Activated B cell treated with CpG ODN at 0.5 μM for 24 hours (primary cell): ENCODE data around the gene KDF1. TPM values are rescaled to one million over a fixed set of nuclear protein-coding genes. Genes with fewer than 3 reads are reported as not detected.

Experiments used
- ATAC-seq: fragments of 200-7000 bp; cut with Tn5 transposase; one replicate; pipeline ENCODE4 v1.10.0; 2021; ENCODE audit warnings: low read depth, mild to moderate bottlenecking, moderate library complexity
- CTCF ChIA-PET: fragments of 350-600 bp; sonication (Branson Sonifier 250); formaldehyde crosslinking; loops from one replicate; lab custom pipeline; 2021; ENCODE audit warnings: antibody characterized with exemption; lab: Charles Lee
- POLR2A ChIA-PET: fragments of 350-600 bp; sonication (Branson Sonifier 250); formaldehyde crosslinking; loops from one replicate; lab custom pipeline; 2021; ENCODE audit warnings: antibody characterized with exemption; lab: Charles Lee
- DNase-seq: peaks from one replicate; pipeline ENCODE4 v3.0.0; 2022
- H3K27ac Mint-ChIP-seq: one replicate; pipeline ENCODE4 v1.8.0; 2020; ENCODE audit warnings: mixed read lengths
- H3K27me3 Mint-ChIP-seq: one replicate; pipeline ENCODE4 v1.8.0; 2021; ENCODE audit warnings: mixed read lengths
- H3K36me3 Mint-ChIP-seq: one replicate; pipeline ENCODE4 v1.8.0; 2021; ENCODE audit warnings: low read depth, mixed read lengths
- H3K4me1 Mint-ChIP-seq: one replicate; pipeline ENCODE4 v1.8.0; 2021; ENCODE audit warnings: mixed read lengths
- H3K4me3 Mint-ChIP-seq: one replicate; pipeline ENCODE4 v1.8.0; 2020; ENCODE audit warnings: mild to moderate bottlenecking, mixed read lengths
- H3K9me3 Mint-ChIP-seq: one replicate; pipeline ENCODE4 v1.8.0; 2020; ENCODE audit warnings: mixed read lengths
- intact Hi-C: fragments of 100-400 bp; cut with micrococcal nuclease; formaldehyde crosslinking; loops from one replicate; pipeline ENCODE4 v1.15.1; 2024
- total RNA-seq: library from RNA; stranded (reverse); gene quantifications from 2 replicates; pipeline ENCODE4 v1.2.3, GENCODE V29; 2022
- TF ChIP-seq, protein P1 (sequence below): fragments of 200-600 bp; IDR thresholded peaks from one replicate; pipeline ENCODE4 v1.8.0; 2022; ENCODE audit warnings: antibody characterized with exemption, mild to moderate bottlenecking

Gene KDF1
- total RNA-seq, 1 donor from 2014 or later, result 0.75 TPM

- Mint-ChIP-seq H3K4me3 (no peak within 1 kb of the TSS), H3K9me3 (no peaks in the 10 kb centered on the region), H3K36me3 (no peaks in the 10 kb centered on the region), H3K4me1 (no peaks in the 10 kb centered on the region), H3K27me3 (no peaks in the 10 kb centered on the region), H3K27ac (no peak within 1 kb of the TSS)
- DNase-seq (no peak), ATAC-seq (no peak)
- ChIA-PET CTCF (no interaction called here), POLR2A (no interaction called here)
- intact Hi-C loops, result no loop called here
- TF ChIP-seq, protein P1, sequence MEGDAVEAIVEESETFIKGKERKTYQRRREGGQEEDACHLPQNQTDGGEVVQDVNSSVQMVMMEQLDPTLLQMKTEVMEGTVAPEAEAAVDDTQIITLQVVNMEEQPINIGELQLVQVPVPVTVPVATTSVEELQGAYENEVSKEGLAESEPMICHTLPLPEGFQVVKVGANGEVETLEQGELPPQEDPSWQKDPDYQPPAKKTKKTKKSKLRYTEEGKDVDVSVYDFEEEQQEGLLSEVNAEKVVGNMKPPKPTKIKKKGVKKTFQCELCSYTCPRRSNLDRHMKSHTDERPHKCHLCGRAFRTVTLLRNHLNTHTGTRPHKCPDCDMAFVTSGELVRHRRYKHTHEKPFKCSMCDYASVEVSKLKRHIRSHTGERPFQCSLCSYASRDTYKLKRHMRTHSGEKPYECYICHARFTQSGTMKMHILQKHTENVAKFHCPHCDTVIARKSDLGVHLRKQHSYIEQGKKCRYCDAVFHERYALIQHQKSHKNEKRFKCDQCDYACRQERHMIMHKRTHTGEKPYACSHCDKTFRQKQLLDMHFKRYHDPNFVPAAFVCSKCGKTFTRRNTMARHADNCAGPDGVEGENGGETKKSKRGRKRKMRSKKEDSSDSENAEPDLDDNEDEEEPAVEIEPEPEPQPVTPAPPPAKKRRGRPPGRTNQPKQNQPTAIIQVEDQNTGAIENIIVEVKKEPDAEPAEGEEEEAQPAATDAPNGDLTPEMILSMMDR, result no peak
These were observed 46.3 kb downstream of the KDF1 start, which contains the start of gene NR0B2 for GRCh38 chr1:26913754-26914619. Gene NR0B2 (minus strand): TSS chr1:26913975. CDS start chr1:26913940, 35 bp downstream.

DNA sequence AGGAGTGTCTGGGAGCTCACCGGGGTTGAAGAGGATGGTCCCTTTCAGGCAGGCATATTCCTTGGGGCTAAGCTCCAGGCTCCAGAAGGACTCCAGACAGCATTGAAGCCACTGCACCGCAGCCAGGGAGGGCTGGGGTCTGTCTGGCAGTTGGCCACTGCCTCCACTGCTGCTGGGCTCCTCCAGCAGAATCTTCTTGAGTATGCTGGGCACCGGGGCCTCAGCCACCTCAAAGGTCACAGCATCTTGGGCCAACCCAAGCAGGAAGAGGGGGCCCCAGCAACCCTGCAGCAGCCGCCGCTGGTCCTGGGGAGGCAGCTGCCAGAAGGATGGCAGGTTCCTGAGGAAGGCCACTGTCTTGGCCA lies 46.9 kb downstream of the KDF1 start:
- no peak overlapping the region for H3K4me3 Mint-ChIP-seq
- no peaks in the 10 kb centered on the region for H3K9me3 Mint-ChIP-seq
- no peaks in the 10 kb centered on the region for H3K27me3 Mint-ChIP-seq
- no peaks in the 10 kb centered on the region for H3K4me1 Mint-ChIP-seq
- intact Hi-C loops, result no loop called here
- DNase-seq, result no peak
- TF ChIP-seq, protein P1, result no peak
- ChIA-PET CTCF (no interaction called here), POLR2A (interaction anchor here (1.3 kb wide), 1 partner anchor 14 kb away, joined by 4 read pairs; no protein-coding TSS in a partner anchor)
- no peaks in the 10 kb centered on the region for H3K36me3 Mint-ChIP-seq
- ATAC-seq, result no peak
- no peak overlapping the region for H3K27ac Mint-ChIP-seq

DNA sequence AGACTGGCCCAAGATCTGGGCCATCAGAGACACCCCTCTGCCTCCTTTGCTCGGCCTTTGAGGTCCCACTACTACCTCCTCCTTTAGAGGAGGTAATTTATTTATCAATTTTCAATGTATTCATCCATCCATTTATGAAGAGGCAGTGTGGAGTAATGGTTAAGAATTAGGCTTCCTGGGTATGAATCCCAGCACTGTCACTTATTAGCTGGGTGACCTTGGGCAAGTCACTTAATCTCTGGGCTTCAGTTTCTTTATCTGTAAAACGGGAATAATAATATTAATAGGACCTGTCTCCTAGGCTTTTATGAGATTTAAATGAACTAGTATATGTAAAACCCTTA lies 48.1 kb downstream of the KDF1 start:
- ChIA-PET POLR2A (interaction anchor here (1.3 kb wide), 1 partner anchor 12 kb away, joined by 4 read pairs; no protein-coding TSS in a partner anchor), CTCF (no interaction called here)
- Mint-ChIP-seq H3K4me1 (no peaks in the 10 kb centered on the region), H3K9me3 (no peaks in the 10 kb centered on the region), H3K36me3 (no peaks in the 10 kb centered on the region), H3K27ac (no peak overlapping the region), H3K4me3 (no peak overlapping the region), H3K27me3 (no peaks in the 10 kb centered on the region)
- ATAC-seq, result no peak
- no peak for DNase-seq
- TF ChIP-seq, protein P1, result no peak
- intact Hi-C loops, result no loop called here

DNA sequence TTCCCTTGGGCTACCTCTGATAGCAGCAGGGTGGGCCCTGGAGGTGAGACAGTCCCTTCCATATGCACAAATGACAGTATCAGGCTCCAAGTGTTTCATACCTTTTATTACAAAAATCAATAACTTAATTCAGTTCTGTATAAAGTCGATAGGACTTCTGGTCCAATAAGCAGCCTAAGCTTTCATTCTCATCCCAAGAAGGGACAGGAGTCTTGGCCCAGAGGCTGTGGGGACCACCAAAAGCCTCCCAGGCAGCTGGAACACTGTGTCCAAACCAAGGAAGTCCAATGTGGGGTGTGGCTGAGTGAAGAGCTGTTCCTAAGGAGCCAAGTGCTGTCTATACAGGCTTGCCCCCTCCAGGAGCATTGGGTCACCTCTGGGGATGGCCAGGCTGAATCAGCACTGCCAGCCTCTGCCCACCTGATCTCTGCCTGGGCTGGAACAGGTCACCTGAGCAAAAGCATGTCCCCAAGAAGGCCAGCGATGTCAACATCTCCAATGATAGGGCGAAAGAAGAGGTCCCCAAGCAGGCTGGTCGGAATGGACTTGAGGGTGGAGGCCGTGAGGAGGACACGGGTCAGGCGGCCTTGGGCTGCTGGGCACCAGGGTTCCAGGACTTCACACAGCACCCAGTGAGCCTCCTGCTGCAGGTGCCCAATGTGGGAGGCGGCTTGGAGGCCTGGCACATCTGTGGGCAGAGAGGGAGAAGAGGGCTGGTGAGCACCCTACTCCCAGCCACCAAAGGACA lies 48.7 kb downstream of the KDF1 start:
- H3K4me1 Mint-ChIP-seq, result no peaks in the 10 kb centered on the region
- H3K9me3 Mint-ChIP-seq, result no peaks in the 10 kb centered on the region
- DNase-seq (no peak), ATAC-seq (no peak)
- TF ChIP-seq, protein P1, result no peak
- POLR2A ChIA-PET, result no interaction called here
- H3K27ac Mint-ChIP-seq, result no peak overlapping the region
- intact Hi-C loops, result no loop called here
- H3K27me3 Mint-ChIP-seq, result no peaks in the 10 kb centered on the region
- H3K4me3 Mint-ChIP-seq, result no peak overlapping the region
- CTCF ChIA-PET, result no interaction called here
- no peaks in the 10 kb centered on the region for H3K36me3 Mint-ChIP-seq
